ENCODE results near the gene SCLT1.

Gene SCLT1

DNA sequence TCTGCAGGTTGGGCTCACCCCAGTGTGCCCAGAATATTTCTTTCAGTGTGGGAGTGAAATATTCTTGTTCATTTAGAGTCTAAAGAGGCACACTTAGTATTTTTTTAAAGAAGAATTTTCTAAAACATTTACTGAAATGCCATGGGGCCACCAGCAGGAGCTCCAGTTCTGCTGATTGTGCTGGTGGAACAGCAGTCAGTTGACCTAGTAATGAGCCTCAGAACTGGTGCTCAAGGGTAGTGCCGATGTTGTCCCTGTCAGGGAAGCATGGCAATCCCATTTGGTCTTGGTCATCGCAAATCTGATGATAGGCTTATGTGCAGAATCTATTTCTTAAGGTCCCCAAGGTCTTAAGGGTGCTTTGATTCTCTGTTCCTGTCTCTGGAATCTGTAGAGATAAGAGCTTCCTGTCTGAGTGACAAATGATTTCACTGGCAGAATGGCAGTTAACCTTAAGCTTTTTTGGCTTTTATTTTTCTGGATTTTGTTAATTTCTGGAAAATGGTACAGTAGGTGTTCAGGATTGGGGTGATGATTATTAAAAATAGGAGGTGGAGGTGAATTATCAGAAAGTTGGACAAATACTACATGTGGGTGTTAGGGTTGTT is 252.5 kb downstream of the SCLT1 start:
- no peak for DNase-seq (ENCODE audit: low spot score)

DNA sequence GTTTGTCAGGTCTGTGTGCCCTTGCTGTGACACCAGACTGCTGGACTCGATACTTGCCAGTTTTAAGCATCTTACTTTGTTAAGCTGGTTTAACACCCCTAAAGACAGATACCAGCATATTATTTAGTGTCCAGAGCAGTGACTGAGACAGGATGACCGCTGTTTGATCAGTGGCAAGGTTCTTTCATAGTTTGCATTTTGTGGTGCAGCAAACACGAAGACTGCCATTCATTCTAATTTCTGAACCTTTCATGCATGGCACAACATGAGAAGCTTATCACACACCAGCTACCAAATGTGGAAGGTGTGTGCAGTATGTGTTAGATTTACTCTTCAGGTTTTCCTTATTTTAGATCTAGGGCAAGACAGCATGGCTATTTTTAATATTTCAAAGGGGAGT is 255.7 kb downstream of the SCLT1 start:
- DNase-seq (ENCODE audit: low spot score) = no peak

GRCh38 chr4:128837198-128837597 is 256.1 kb downstream of the SCLT1 start:
- no peak for DNase-seq (ENCODE audit: low spot score)

DNA sequence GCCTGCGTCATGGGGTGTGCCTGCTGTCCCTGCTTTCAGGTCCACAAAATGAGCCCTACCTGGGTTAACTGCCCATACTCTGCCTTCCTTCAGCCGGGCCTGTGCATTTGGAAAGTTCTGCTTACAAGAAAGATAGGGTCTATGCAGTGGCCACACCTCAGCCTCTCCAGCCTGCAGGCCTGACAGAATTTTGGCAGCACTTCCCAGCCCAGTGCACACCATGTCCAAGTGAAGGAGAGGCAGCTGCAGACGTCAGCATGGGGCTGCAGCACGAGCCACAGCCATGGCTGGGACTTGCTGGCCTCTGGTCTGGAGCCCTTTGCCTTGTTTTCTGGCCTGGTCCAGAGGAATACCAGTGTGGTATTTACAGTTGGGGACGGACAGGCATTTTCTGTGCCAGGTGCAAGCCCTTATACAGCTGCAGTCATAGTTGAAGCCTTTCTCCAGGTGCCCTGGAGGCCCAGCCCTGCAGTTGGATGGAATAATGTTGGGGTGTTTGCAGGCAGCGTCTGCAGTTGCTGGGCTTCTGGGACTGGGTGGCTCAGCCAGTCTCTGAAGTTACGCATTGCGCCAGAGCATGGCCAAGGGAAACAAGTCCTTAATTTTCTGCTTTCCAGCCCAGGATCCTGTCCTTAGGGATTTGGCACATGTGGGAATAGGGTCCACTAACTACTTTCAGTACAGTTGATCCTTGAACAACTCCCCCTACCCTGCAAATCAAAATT is 257.7 kb downstream of the SCLT1 start:
- DNase-seq (ENCODE audit: low spot score) = no peak
